Esophagus muscularis mucosa (tissue), 4 donors: ENCODE data around the gene GP1BA. TPM values are rescaled to one million over a fixed set of nuclear protein-coding genes. Genes with fewer than 3 reads are reported as not detected.

Experiments
- DNase-seq: peaks from one replicate; pipeline ENCODE4 v3.0.0-alpha.2; 2017; ENCODE audit errors: extremely low spot score
- H3K27ac ChIP-seq, 4 donors: fragments of 200-600 bp; sonication (generic); replicated peaks in 1 of 4; 1 replicate in 3 of 4; 2 replicates in 1 of 4; pipeline ENCODE4 v1.5.1; 2016 to 2019; ENCODE audit warnings: mild to moderate bottlenecking in 1 of 4
- H3K27me3 ChIP-seq, 4 donors: fragments of 200-600 bp; sonication (generic); one replicate each; pipeline versions ENCODE4 v1.5.1 to v1.6.0; 2016 to 2019
- H3K36me3 ChIP-seq, 4 donors: fragments of 200-600 bp; sonication (generic); one replicate each; pipeline ENCODE4 v1.5.1; 2016 to 2019
- H3K4me1 ChIP-seq, 4 donors: fragments of 200-600 bp; sonication (generic); one replicate each; pipeline ENCODE4 v1.5.1; 2016 to 2019
- H3K4me3 ChIP-seq, 4 donors: fragments of 200-600 bp; sonication (generic); 1 replicate in 2 of 4; 2 replicates in 2 of 4; pipeline ENCODE4 v1.5.1; 2016 to 2019; ENCODE audit warnings: mild to moderate bottlenecking in 4 of 4, moderate library complexity in 1 of 4
- H3K9me3 ChIP-seq, 4 donors: fragments of 200-600 bp; sonication (generic); 1 replicate in 3 of 4; 2 replicates in 1 of 4; pipeline ENCODE4 v1.5.1; 2016 to 2019
- CTCF ChIP-seq, 3 experiments: fragments of 200-600 bp in 2 of 3; fragments of 450-650 bp in 1 of 3; sonication (generic) in 2 of 3; IDR thresholded peaks; one replicate each; pipeline ENCODE4 v1.5.1; 2017 to 2019; ENCODE audit warnings: antibody characterized with exemption in 3 of 3, mild to moderate bottlenecking in 2 of 3, moderate library complexity in 1 of 3
- EP300 ChIP-seq: sonication (generic); formaldehyde crosslinking; IDR thresholded peaks from one replicate; pipeline ENCODE4 v1.6.1; 2017; ENCODE audit warnings: antibody characterized with exemption
- POLR2A ChIP-seq: fragments of 450-650 bp; IDR thresholded peaks from one replicate; pipeline ENCODE4 v1.6.1; 2017; ENCODE audit warnings: antibody characterized with exemption, moderate library complexity, mild to moderate bottlenecking, low read depth
- POLR2AphosphoS5 ChIP-seq, 2 donors: sonication (generic); formaldehyde crosslinking; IDR thresholded peaks; one replicate each; pipeline ENCODE4 v1.6.1; 2017; ENCODE audit warnings: antibody characterized with exemption in 2 of 2
- WGBS: methylation state at CpG from one replicate; pipeline ENCODE4 v1.1.5; 2018; 5-methylcytosine and 5-hydroxymethylcytosine counted together
- intact Hi-C: fragments of 100-400 bp; cut with DNase I; formaldehyde crosslinking; loops from one replicate; pipeline ENCODE4 v1.15.1; 2023
- total RNA-seq, 4 donors: library from RNA; depleted of rRNA; stranded (reverse); fragments of >200 nt; gene quantifications; one replicate each; pipeline versions ENCODE4 v1.1.0 to v1.2.1, GENCODE V29; 2016

GP1BA gene
- total RNA-seq, 4 donors from 2014 or later: 0.33 TPM; not detected in 3

- Histone ChIP-seq H3K36me3 (peaks cover 14 to 47% (median 31%) of the 10 kb centered on the region in 4 donors), H3K9me3 (no peaks in the 10 kb centered on the region), H3K4me1 (peaks cover 38 to 52% (median 44%) of the 10 kb centered on the region in 4 donors), H3K27ac (peak within 1 kb of the TSS; percentile 91 to 97 (median 95)), H3K4me3 (peak within 1 kb of the TSS; percentile 76 to 86 (median 78)), H3K27me3 (no peaks in the 10 kb centered on the region)
- 1% methylated on average over 38 of the region's 66 CpGs for WGBS
- DNase-seq: peak; percentile 99
- TF ChIP-seq CTCF (IDR thresholded peaks at IDR 0.05) (peak in 1 of 3 experiments; percentile 22), POLR2A (peak; percentile 70), EP300 (no peak), POLR2AphosphoS5 (IDR thresholded peaks at IDR 0.05) (peak; percentile 91 to 93)
- intact Hi-C loops: loop anchor here (2.0 kb wide), 1 partner anchor 19 kb away; the partner anchor contains the start of gene PFN1
These were observed 35.7 kb downstream of the GP1BA start, which contains the start of gene SPAG7 for GRCh38 chr17:4967539-4968485. Gene SPAG7 (minus strand): TSS chr17:4967817. CDS start chr17:4967804, 13 bp downstream.

GRCh38 chr17:4968486-4969046 is 36.5 kb downstream of the GP1BA start:
- 21% methylated on average over 23 of the region's 23 CpGs for WGBS
- H3K36me3 ChIP-seq: peaks cover 20 to 51% (median 38%) of the 10 kb centered on the region in 4 donors
- intact Hi-C loops: no loop called here
- H3K9me3 ChIP-seq: no peaks in the 10 kb centered on the region
- DNase-seq: no peak
- H3K27me3 ChIP-seq: no peaks in the 10 kb centered on the region
- no peak for TF ChIP-seq CTCF (IDR thresholded peaks at IDR 0.05)
- TF ChIP-seq POLR2A: no peak
- no peak for TF ChIP-seq EP300
- no peak for TF ChIP-seq POLR2AphosphoS5 (IDR thresholded peaks at IDR 0.05)
- peaks cover 39 to 52% (median 48%) of the 10 kb centered on the region in 4 donors for H3K4me1 ChIP-seq
- peak overlapping the region; percentile 76 to 86 (median 78) for H3K4me3 ChIP-seq
- H3K27ac ChIP-seq: peak overlapping the region; percentile 91 to 97 (median 95)

GRCh38 chr17:4969047-4969550 is 37.0 kb downstream of the GP1BA start:
- H3K27me3 ChIP-seq: no peaks in the 10 kb centered on the region
- intact Hi-C loops: no loop called here
- peaks cover 21 to 57% (median 44%) of the 10 kb centered on the region in 4 donors for H3K36me3 ChIP-seq
- TF ChIP-seq POLR2AphosphoS5 (IDR thresholded peaks at IDR 0.05) (peak; percentile 51 to 80), CTCF (IDR thresholded peaks at IDR 0.05) (no peak), POLR2A (no peak), EP300 (no peak)
- no peaks in the 10 kb centered on the region for H3K9me3 ChIP-seq
- peaks cover 44 to 56% (median 51%) of the 10 kb centered on the region in 4 donors for H3K4me1 ChIP-seq
- no peak for DNase-seq
- peak overlapping the region; percentile 91 to 97 (median 95) for H3K27ac ChIP-seq
- peak overlapping the region; percentile 76 to 86 (median 78) for H3K4me3 ChIP-seq
- WGBS: 41% methylated on average over 15 of the region's 15 CpGs

GRCh38 chr17:4969551-4970173 is 37.6 kb downstream of the GP1BA start:
- TF ChIP-seq POLR2AphosphoS5 (IDR thresholded peaks at IDR 0.05) (no peak), POLR2A (no peak), CTCF (IDR thresholded peaks at IDR 0.05) (no peak)
- Histone ChIP-seq H3K4me1 (peaks cover 45 to 56% (median 52%) of the 10 kb centered on the region in 4 donors), H3K4me3 (peak overlapping the region in 3 of 4 donors; percentile 78 to 86 (median 79)), H3K36me3 (peaks cover 27 to 62% (median 48%) of the 10 kb centered on the region in 4 donors), H3K9me3 (no peaks in the 10 kb centered on the region), H3K27me3 (no peaks in the 10 kb centered on the region), H3K27ac (peak overlapping the region; percentile 91 to 97 (median 95))
- WGBS: 83% methylated on average over 13 of the region's 16 CpGs
- intact Hi-C loops: no loop called here
- no peak for DNase-seq
